Ectodermal cell (in vitro differentiated cells): Measurements from ENCODE around the gene IGF1R.

Experiments
- H3K27ac ChIP-seq: 2 replicates; pipeline ENCODE4 v1.7.0; 2013; ENCODE audit warnings: mild to moderate bottlenecking, low read depth, low read length; ENCODE audit not compliant: insufficient read depth, poor library complexity, severe bottlenecking
- H3K27me3 ChIP-seq: 2 replicates; pipeline ENCODE4 v1.7.0; 2013; ENCODE audit warnings: mild to moderate bottlenecking, low read length; ENCODE audit not compliant: insufficient read depth, control insufficient read depth, poor library complexity, severe bottlenecking
- H3K36me3 ChIP-seq: one replicate; pipeline ENCODE4 v1.7.0; 2013; ENCODE audit warnings: low read length; ENCODE audit not compliant: control insufficient read depth, insufficient read depth
- H3K4me1 ChIP-seq: one replicate; pipeline ENCODE4 v1.7.0; 2013; ENCODE audit warnings: low read length; ENCODE audit not compliant: control insufficient read depth, insufficient read depth
- H3K4me3 ChIP-seq: 2 replicates; pipeline ENCODE4 v1.7.0; 2013; ENCODE audit warnings: low read depth, low read length, control low read depth; ENCODE audit not compliant: insufficient read depth
- H3K9me3 ChIP-seq: 2 replicates; pipeline ENCODE4 v1.7.0; 2013; ENCODE audit warnings: mild to moderate bottlenecking, low read length, moderate library complexity; ENCODE audit not compliant: control insufficient read depth
- WGBS, 2 experiments: methylation state at CpG; one replicate each; pipeline ENCODE4 v1.1.7; 2013; ENCODE audit warnings: missing lambda C conversion rate in 2 of 2; 5-methylcytosine and 5-hydroxymethylcytosine counted together

The IGF1R gene

GRCh38 chr15:98703126-98703685 is 54.9 kb downstream of the IGF1R start:
- Histone ChIP-seq H3K36me3 (peaks cover 6% of the 10 kb centered on the region), H3K4me1 (peaks cover 19% of the 10 kb centered on the region), H3K27ac (no peak overlapping the region), H3K9me3 (no peaks in the 10 kb centered on the region), H3K27me3 (no peaks in the 10 kb centered on the region), H3K4me3 (no peak overlapping the region)
- whole genome bisulfite sequencing, 2 experiments, result 75 to 84% methylated on average over 6 of the region's 6 CpGs

GRCh38 chr15:98705070-98705469 is 56.7 kb downstream of the IGF1R start:
- H3K36me3 ChIP-seq, result peaks cover 6% of the 10 kb centered on the region
- H3K27me3 ChIP-seq, result no peaks in the 10 kb centered on the region
- peaks cover 14% of the 10 kb centered on the region for H3K4me1 ChIP-seq
- 92 to 96% methylated on average over 4 of the region's 4 CpGs for WGBS, 2 experiments
- H3K9me3 ChIP-seq, result no peaks in the 10 kb centered on the region
- H3K27ac ChIP-seq, result no peak overlapping the region
- no peak overlapping the region for H3K4me3 ChIP-seq

GRCh38 chr15:98706387-98706786 is 58.0 kb downstream of the IGF1R start:
- no peak overlapping the region for H3K4me3 ChIP-seq
- H3K4me1 ChIP-seq, result peaks cover 7% of the 10 kb centered on the region
- no peak overlapping the region for H3K27ac ChIP-seq
- WGBS, 2 experiments, result 97 to 100% methylated on average over 1 of the region's 1 CpG
- H3K9me3 ChIP-seq, result no peaks in the 10 kb centered on the region
- H3K27me3 ChIP-seq, result no peaks in the 10 kb centered on the region
- peaks cover 6% of the 10 kb centered on the region for H3K36me3 ChIP-seq

- no peak overlapping the region for H3K27ac ChIP-seq
- H3K4me3 ChIP-seq, result no peak overlapping the region
- H3K9me3 ChIP-seq, result no peaks in the 10 kb centered on the region
- H3K27me3 ChIP-seq, result no peaks in the 10 kb centered on the region
- peaks cover 6% of the 10 kb centered on the region for H3K36me3 ChIP-seq
- WGBS, 2 experiments, result 94 to 95% methylated on average over 13 of the region's 13 CpGs
- peaks cover 7% of the 10 kb centered on the region for H3K4me1 ChIP-seq
Observed at GRCh38 chr15:98706986-98707385, 58.6 kb downstream of the IGF1R start.

- 89 to 90% methylated on average over 10 of the region's 10 CpGs for WGBS, 2 experiments
- peaks cover 4% of the 10 kb centered on the region for H3K4me1 ChIP-seq
- peaks cover 6% of the 10 kb centered on the region for H3K36me3 ChIP-seq
- no peak overlapping the region for H3K4me3 ChIP-seq
- no peak overlapping the region for H3K27ac ChIP-seq
- no peaks in the 10 kb centered on the region for H3K27me3 ChIP-seq
- H3K9me3 ChIP-seq, result no peaks in the 10 kb centered on the region
Observed at GRCh38 chr15:98708037-98708590, 59.8 kb downstream of the IGF1R start.

GRCh38 chr15:98711810-98712209 is 63.5 kb downstream of the IGF1R start:
- Histone ChIP-seq H3K27ac (no peak overlapping the region), H3K36me3 (peaks cover 6% of the 10 kb centered on the region), H3K4me3 (no peak overlapping the region), H3K4me1 (peaks cover 10% of the 10 kb centered on the region), H3K9me3 (no peaks in the 10 kb centered on the region), H3K27me3 (no peaks in the 10 kb centered on the region)
- WGBS, 2 experiments, result 88 to 93% methylated on average over 2 of the region's 2 CpGs

- H3K27me3 ChIP-seq, result no peaks in the 10 kb centered on the region
- H3K27ac ChIP-seq, result no peak overlapping the region
- peaks cover 2% of the 10 kb centered on the region for H3K36me3 ChIP-seq
- peaks cover 13% of the 10 kb centered on the region for H3K4me1 ChIP-seq
- WGBS, 2 experiments, result 93 to 94% methylated on average over 16 of the region's 16 CpGs
- H3K9me3 ChIP-seq, result no peaks in the 10 kb centered on the region
- H3K4me3 ChIP-seq, result no peak overlapping the region
Observed at GRCh38 chr15:98712845-98713584, 64.7 kb downstream of the IGF1R start.

GRCh38 chr15:98713585-98714001 is 65.3 kb downstream of the IGF1R start:
- no peak overlapping the region for H3K27ac ChIP-seq
- no peak overlapping the region for H3K4me3 ChIP-seq
- no peaks in the 10 kb centered on the region for H3K36me3 ChIP-seq
- 66 to 77% methylated on average over 3 of the region's 3 CpGs for WGBS, 2 experiments
- H3K4me1 ChIP-seq, result peaks cover 19% of the 10 kb centered on the region
- H3K27me3 ChIP-seq, result no peaks in the 10 kb centered on the region
- H3K9me3 ChIP-seq, result no peaks in the 10 kb centered on the region

- Histone ChIP-seq H3K36me3 (no peaks in the 10 kb centered on the region), H3K27me3 (no peaks in the 10 kb centered on the region), H3K9me3 (no peaks in the 10 kb centered on the region), H3K4me3 (no peak overlapping the region), H3K27ac (no peak overlapping the region), H3K4me1 (peaks cover 30% of the 10 kb centered on the region)
- WGBS, 2 experiments, result 82 to 83% methylated on average over 7 of the region's 7 CpGs
Observed at GRCh38 chr15:98714922-98715321, 66.6 kb downstream of the IGF1R start.

- 91 to 98% methylated on average over 7 of the region's 7 CpGs for WGBS, 2 experiments
- no peaks in the 10 kb centered on the region for H3K27me3 ChIP-seq
- H3K27ac ChIP-seq, result no peak overlapping the region
- no peaks in the 10 kb centered on the region for H3K36me3 ChIP-seq
- no peaks in the 10 kb centered on the region for H3K9me3 ChIP-seq
- peaks cover 30% of the 10 kb centered on the region for H3K4me1 ChIP-seq
- H3K4me3 ChIP-seq, result no peak overlapping the region
Observed at GRCh38 chr15:98715401-98715800, 67.1 kb downstream of the IGF1R start.
